Heart right ventricle (tissue), 16 donors: Measurements from ENCODE around the gene P2RY1. TPM values are rescaled to one million over a fixed set of nuclear protein-coding genes. Genes with fewer than 3 reads are reported as not detected.
"Not testable (repeated sequence)": the region's sequence is repeated elsewhere in the genome, so short reads cannot be mapped to it uniquely, and the experiment has no call there.

Source experiments
- ATAC-seq, 8 donors: fragments of 200-7000 bp; cut with Tn5 transposase; one replicate each; pipeline ENCODE4 v1.9.1; 2020; ENCODE audit warnings: mild to moderate bottlenecking in 8 of 8, moderate library complexity in 8 of 8, moderate number of reproducible peaks in 1 of 8
- DNase-seq, 2 donors: peaks; one replicate each; pipeline ENCODE4 v3.0.0-alpha.2; 2020
- H3K27ac ChIP-seq, 10 donors: fragments of 200-600 bp; sonication (generic) in 2 of 10; one replicate each; pipeline versions ENCODE4 v1.5.0 to v1.8.0; 2020 to 2022; ENCODE audit warnings: mild to moderate bottlenecking in 3 of 10
- H3K27me3 ChIP-seq, 7 donors: fragments of 200-600 bp; one replicate each; pipeline ENCODE4 v1.8.0; 2021 to 2022; ENCODE audit warnings: mild to moderate bottlenecking in 2 of 7
- H3K36me3 ChIP-seq, 9 donors: fragments of 200-600 bp; sonication (generic) in 1 of 9; one replicate each; pipeline versions ENCODE4 v1.5.0 to v1.8.0; 2020 to 2022; ENCODE audit warnings: mild to moderate bottlenecking in 2 of 9
- H3K4me1 ChIP-seq, 9 donors: fragments of 200-600 bp; sonication (generic) in 1 of 9; one replicate each; pipeline versions ENCODE4 v1.5.0 to v1.8.0; 2020 to 2022; ENCODE audit warnings: mild to moderate bottlenecking in 4 of 9
- H3K4me3 ChIP-seq, 10 donors: fragments of 200-600 bp; sonication (generic) in 2 of 10; one replicate each; pipeline versions ENCODE4 v1.5.0 to v1.8.0; 2020 to 2022; ENCODE audit warnings: mild to moderate bottlenecking in 7 of 10, moderate library complexity in 2 of 10
- H3K9me3 ChIP-seq, 11 donors: fragments of 200-600 bp in 10 of 11; sonication (generic) in 2 of 11; one replicate each; pipeline versions ENCODE4 v1.5.0 to v1.8.0; 2013 to 2022; ENCODE audit warnings: mild to moderate bottlenecking in 2 of 11, control low read depth in 1 of 11, moderate library complexity in 1 of 11
- WGBS, 2 donors: extraction: QIAGEN DNeasy Blood & Tissue Kit; methylation state at CpG; one replicate each; pipeline ENCODE4 v1.1.7; 2013; ENCODE audit warnings: inconsistent platforms in 1 of 2; 5-methylcytosine and 5-hydroxymethylcytosine counted together
- intact Hi-C, 10 donors: fragments of 100-400 bp; cut with DNase I; formaldehyde crosslinking; loops; one replicate each; pipeline versions ENCODE4 v1.11.1 to v1.14.2; 2022
- polyA plus RNA-seq, 2 donors: library from polyadenylated mRNA; stranded (reverse); fragments of 200-250 nt; gene quantifications; one replicate each; pipeline ENCODE4 v1.2.3, GENCODE V29; 2013
- total RNA-seq, 10 donors: library from RNA; stranded (reverse); fragmentation: NEBNext Ultra II Directional in 3 of 10; extraction: Animal tissue kit (Norgen Biotek cat#: 25700) in 3 of 10; gene quantifications; one replicate each; pipeline versions ENCODE4 v1.2.1 to v1.2.4, GENCODE V29; 2021 to 2023
- TF ChIP-seq, protein P1 (sequence below), 9 donors: fragments of 200-600 bp; sonication (generic) in 2 of 9; IDR thresholded peaks; one replicate each; pipeline versions ENCODE4 v1.5.0 to v1.8.0; 2021 to 2022; ENCODE audit warnings: antibody characterized with exemption in 9 of 9, mild to moderate bottlenecking in 5 of 9, moderate library complexity in 1 of 9
- donor health status: Arrhythmogenic right ventricular cardiomyopathy.
- donor health status: ischemic (EF 13 %, LVEDD 7.1; RV severe dilation, severe dysfunction).
- donor health status: healthy with polysubstance abuse.
- donor health status: DM: no; HTN: yes; CAD: no.
- donor health status: DM: no; HTN: no; CAD: no.
- donor health status: ischemic (EF 25% LVEDD 6.9; RV normal size, moderate dysfunction).
- donor health status: ischemic (EF 25% LVEDD 5.7; RV mildly dilated, moderate dysfunction).
- donor health status: healthy.
- donor health status: DM: yes; HTN: yes; CAD: no.
- donor health status: Ischemic cardiomyopathy.
- donor health status: ischemic (EF 35%, LVEDD 5.7; RV mildly dilated, moderate dysfunction).
- donor health status: nonischemic (EF 11% LVEDD 7.7; RV severe dilation, severe dysfunction).
- donor health status: DM: yes; HTN: yes; CAD: no.
- donor health status: PGD.
- donor health status: ischemic (EF 29% LVEDD 5.4; RV normal size, mild dysfunction).
- donor health status: nonischemic (EF 23%, LVEDD 6.1; RV moderate dilation, normal function).

Gene P2RY1
- total and polyA plus RNA-seq, 12 donors = 0.72 to 7.5 (median 4.3) TPM

DNA sequence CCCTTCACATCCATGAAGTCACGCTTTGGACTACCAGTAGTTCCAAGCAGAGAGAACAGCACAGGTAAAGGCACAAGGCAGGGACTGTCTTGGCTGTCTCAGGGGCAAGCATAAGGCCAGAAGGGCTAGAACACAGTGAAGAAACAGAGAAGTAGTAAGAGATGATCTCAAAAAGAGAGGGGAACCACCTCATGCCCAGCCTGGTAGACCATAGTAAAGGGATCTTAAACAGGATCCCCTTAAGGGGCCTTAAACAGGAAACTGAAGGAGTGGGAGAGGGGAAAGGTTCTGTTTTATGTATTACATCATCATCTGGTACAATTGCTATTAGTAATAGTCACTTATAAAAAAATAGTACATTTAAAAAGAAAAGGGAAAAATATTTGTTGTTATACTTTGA, 25.8 kb downstream of the P2RY1 start:
- no peaks in the 10 kb centered on the region for H3K36me3 ChIP-seq
- TF ChIP-seq, protein P1, sequence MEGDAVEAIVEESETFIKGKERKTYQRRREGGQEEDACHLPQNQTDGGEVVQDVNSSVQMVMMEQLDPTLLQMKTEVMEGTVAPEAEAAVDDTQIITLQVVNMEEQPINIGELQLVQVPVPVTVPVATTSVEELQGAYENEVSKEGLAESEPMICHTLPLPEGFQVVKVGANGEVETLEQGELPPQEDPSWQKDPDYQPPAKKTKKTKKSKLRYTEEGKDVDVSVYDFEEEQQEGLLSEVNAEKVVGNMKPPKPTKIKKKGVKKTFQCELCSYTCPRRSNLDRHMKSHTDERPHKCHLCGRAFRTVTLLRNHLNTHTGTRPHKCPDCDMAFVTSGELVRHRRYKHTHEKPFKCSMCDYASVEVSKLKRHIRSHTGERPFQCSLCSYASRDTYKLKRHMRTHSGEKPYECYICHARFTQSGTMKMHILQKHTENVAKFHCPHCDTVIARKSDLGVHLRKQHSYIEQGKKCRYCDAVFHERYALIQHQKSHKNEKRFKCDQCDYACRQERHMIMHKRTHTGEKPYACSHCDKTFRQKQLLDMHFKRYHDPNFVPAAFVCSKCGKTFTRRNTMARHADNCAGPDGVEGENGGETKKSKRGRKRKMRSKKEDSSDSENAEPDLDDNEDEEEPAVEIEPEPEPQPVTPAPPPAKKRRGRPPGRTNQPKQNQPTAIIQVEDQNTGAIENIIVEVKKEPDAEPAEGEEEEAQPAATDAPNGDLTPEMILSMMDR (IDR thresholded peaks at IDR 0.05) = no peak
- no peak for DNase-seq
- 97 to 100% methylated on average over 1 of the region's 1 CpG for WGBS, 2 donors
- intact Hi-C loops = no loop called here
- no peaks in the 10 kb centered on the region for H3K9me3 ChIP-seq
- H3K27me3 ChIP-seq = no peaks in the 10 kb centered on the region
- peaks cover 0 to 17% (median 0%) of the 10 kb centered on the region in 9 donors for H3K4me1 ChIP-seq
- no peak overlapping the region for H3K27ac ChIP-seq
- ATAC-seq = no peak
- no peak overlapping the region for H3K4me3 ChIP-seq

DNA sequence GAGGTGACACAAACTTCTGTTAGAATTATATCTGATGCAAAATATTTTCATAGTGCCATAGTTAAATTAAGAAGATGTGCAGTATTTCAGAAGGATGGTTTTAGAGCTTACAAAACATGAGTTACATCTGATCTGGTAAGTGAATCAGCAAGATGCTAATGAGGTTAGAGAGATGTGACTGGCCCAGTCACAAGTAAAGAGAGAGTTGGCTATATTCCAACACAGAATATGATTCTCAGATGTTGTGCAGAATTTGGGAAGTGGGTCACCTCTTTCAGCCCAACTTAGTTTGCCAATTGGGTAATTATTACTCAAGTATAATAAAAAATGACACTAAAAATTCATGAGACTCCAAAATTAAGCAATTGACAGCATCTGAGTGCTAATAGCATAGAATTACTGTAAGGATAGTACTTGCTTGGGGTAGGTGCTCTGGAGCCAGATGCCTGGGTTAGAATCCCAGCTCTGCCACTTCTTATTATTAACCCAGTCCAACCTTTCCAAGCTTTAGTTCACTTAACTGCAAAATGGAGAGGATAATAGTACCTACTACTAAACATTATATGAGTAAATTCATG, 30.8 kb downstream of the P2RY1 start:
- Histone ChIP-seq H3K9me3 (no peaks in the 10 kb centered on the region), H3K27ac (no peak overlapping the region), H3K4me3 (no peak overlapping the region), H3K36me3 (no peaks in the 10 kb centered on the region), H3K4me1 (no peaks in the 10 kb centered on the region), H3K27me3 (no peaks in the 10 kb centered on the region)
- intact Hi-C loops = no loop called here
- TF ChIP-seq, protein P1 (IDR thresholded peaks at IDR 0.05) = no peak
- no peak for ATAC-seq
- DNase-seq = no peak

DNA sequence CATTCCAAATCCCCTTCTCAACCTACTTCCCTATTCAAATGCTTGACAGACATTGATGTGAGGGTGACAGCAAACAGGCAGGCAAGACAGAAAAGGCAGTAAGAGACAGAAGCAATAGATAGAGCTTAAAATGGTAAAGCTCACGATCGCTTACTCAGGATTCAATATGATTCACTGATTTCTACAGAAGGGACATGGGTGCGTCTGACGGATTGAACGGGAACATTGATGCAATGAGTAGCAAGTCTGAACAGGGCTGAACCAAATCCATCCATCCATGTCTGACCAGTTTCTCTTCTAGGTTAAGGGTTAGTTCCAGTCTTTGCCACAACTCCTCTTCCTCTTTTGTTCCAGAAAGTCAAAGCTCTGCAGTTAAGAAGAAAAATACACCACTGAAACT, 35.1 kb downstream of the P2RY1 start:
- Histone ChIP-seq H3K9me3 (no peaks in the 10 kb centered on the region), H3K27ac (peak overlapping the region in 1 of 10 donors; percentile 23), H3K36me3 (no peaks in the 10 kb centered on the region), H3K27me3 (no peaks in the 10 kb centered on the region), H3K4me1 (no peaks in the 10 kb centered on the region), H3K4me3 (no peak overlapping the region)
- intact Hi-C loops = no loop called here
- DNase-seq (no peak), ATAC-seq (peak in 1 of 8 donors; percentile 70)
- TF ChIP-seq, protein P1 (IDR thresholded peaks at IDR 0.05) = no peak
- 90 to 93% methylated on average over 5 of the region's 5 CpGs for WGBS, 2 donors

DNA sequence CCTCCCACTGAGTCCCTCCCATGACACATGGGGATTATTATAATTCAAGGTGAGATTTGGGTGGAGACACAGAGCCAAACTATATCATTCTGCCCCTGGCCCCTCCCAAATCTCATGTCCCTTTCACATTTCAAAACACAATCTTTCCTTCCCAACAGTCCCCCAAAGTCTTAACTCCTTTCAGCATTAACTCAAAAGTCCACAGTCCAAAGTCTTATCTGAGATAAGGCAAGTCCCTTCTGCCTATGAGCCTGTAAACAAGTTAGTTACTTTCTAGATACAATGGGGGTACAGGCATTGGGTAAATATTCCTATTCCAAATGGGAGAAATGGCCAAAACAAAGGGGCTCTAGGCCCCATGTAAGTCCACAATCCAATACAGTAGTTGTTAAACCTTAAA, 38.4 kb downstream of the P2RY1 start:
- ATAC-seq, H3K27ac ChIP-seq, DNase-seq, H3K4me3 ChIP-seq, H3K4me1 ChIP-seq, intact Hi-C loops, H3K27me3 ChIP-seq, H3K36me3 ChIP-seq, H3K9me3 ChIP-seq: not testable (repeated sequence)

DNA sequence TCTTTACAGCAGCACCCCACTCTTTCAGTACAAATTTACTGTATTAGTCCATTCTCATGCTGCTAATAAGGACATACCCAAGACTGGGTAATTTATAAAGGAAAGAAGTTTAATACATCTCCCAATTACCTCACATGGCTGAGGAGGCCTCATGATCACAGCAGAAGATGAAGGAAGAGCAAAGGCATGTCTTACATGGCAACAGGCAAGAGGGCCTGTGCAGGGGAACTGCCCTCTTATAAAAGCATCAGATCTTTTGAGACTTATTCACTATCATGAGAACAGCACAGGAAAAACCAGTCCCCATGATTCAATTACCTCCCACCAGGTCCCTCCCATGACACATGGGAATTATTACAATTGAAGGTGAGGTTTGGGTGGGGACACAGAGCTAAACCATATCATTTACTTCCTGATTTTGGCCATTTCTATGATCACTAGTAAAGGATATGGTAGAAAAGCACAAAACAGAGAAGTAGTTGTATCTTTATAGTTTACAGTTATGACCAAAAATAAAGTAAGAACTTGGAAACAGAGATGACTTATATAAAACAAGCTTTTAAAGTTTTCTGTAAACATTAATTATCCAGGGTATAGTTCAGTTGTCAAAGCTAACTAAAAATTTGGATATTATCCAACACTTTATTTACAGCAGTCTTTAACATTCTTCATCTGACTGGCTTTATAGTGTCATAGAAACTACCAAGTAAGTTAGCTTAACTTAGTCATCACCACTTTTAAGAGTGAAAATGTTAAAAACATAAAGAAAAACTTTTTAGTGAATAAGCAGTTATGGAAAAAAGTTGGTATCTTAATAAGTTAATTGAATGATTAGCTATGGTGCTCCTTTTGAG, 40.2 kb downstream of the P2RY1 start:
- intact Hi-C loops = no loop called here
- TF ChIP-seq, protein P1 (IDR thresholded peaks at IDR 0.05) = no peak
- Histone ChIP-seq H3K27ac (no peak overlapping the region), H3K36me3 (no peaks in the 10 kb centered on the region), H3K9me3 (no peaks in the 10 kb centered on the region), H3K27me3 (no peaks in the 10 kb centered on the region), H3K4me1 (no peaks in the 10 kb centered on the region), H3K4me3 (no peak overlapping the region)
- ATAC-seq (no peak), DNase-seq (no peak)
